ENCODE data around the gene TMEM54.
A peak's percentile ranks its signal among the peaks of the same experiment; 100 is the strongest.

TMEM54 gene

DNA sequence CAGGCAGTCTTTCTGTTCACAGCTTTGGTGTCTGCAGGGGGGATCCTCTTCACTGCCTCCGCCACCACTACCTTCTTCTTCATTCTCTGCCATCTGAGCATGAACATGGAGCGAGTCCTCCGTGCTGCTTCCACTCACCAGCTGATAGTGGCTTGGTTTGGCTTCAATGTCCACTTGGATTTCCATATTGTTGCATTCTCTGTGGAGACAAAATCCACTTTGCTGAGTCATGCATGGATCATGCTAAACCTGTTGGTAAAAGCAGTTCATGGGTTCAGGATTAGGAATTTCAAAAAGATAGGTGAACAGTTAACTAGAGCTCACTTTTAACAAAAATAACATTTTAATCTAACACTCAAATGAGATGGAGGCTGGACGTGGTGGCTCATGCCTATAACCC lies 35.9 kb upstream of the TMEM54 start:
- Histone ChIP-seq H3K27me3 (ENCODE audit: control insufficient read depth in 3 of 3, insufficient read depth in 3 of 3, low read depth in 1 of 3, low read length in 3 of 3) (no peaks in the 10 kb centered on the region), H2BK5ac (ENCODE audit: low read length) (no peak overlapping the region), H2BK12ac (ENCODE audit: low read length) (no peak overlapping the region), H3K14ac (ENCODE audit: low read length) (no peak overlapping the region), H3K4me1 (ENCODE audit: control insufficient read depth in 2 of 2, insufficient read depth in 1 of 2, low read depth in 1 of 2, low read length in 2 of 2) (peaks cover 0 to 4% of the 10 kb centered on the region in 2 donors), H3K9ac (ENCODE audit: low read depth, low read length, poor library complexity) (no peak overlapping the region), H3K18ac (ENCODE audit: low read length) (no peak overlapping the region), H2BK15ac (ENCODE audit: low read length) (no peak overlapping the region), H3K4ac (ENCODE audit: low read length) (no peak overlapping the region), H3K4me2 (ENCODE audit: insufficient read depth, low read length, poor library complexity, severe bottlenecking) (no peak overlapping the region), H4K91ac (ENCODE audit: low read depth, low read length, poor library complexity) (no peak overlapping the region), H2AK5ac (ENCODE audit: low read depth, low read length) (no peak overlapping the region), H2AFZ (ENCODE audit: low read length) (no peak overlapping the region), H3K23ac (ENCODE audit: low read depth, low read length, poor library complexity) (no peak overlapping the region), H2BK120ac (ENCODE audit: low read depth, low read length) (no peak overlapping the region), H4K8ac (ENCODE audit: low read depth, low read length) (no peak overlapping the region), H3K27ac (replicated peaks; ENCODE audit: low read length) (no peak overlapping the region), H3K4me3 (ENCODE audit: low read length in 2 of 2) (peak overlapping the region in 1 of 2 donors; percentile 38), H3K36me3 (replicated peaks in 1 of 2; ENCODE audit: control insufficient read depth in 2 of 2, insufficient read depth in 2 of 2, low read length in 2 of 2) (peaks cover 9 to 74% of the 10 kb centered on the region in 2 donors), H3K79me1 (ENCODE audit: low read depth, low read length) (no peaks in the 10 kb centered on the region), H3K9me3 (replicated peaks in 1 of 2; ENCODE audit: control insufficient read depth in 2 of 2, insufficient read depth in 1 of 2, low read depth in 1 of 2, low read length in 2 of 2) (no peaks in the 10 kb centered on the region)
- no CpG with 5 or more reads among the region's 4 CpGs for WGBS, 2 donors (ENCODE audit: extremely low coverage in 2 of 2, insufficient read length in 2 of 2, insufficient replicate concordance in 1 of 2)
- no peak for DNase-seq (ENCODE audit: low spot score)

DNA sequence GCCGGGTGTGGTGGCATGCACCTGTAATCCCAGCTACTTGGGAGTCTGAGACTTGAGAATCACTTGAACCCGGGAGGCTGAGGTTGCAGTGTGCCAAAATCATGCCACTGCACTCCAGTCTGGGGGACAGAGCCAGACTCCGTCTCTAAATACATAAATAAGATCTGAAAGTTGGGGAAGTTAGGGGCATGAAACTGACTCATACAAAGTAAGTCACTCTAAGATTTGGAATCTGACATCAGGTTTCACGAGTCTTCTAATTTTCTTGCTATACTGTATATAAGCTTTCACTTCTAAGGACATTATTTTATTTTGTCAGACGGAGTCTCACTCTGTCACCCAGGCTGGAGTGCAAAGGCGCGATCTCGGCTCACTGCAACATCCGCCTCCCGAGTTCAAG lies 33.3 kb upstream of the TMEM54 start:
- WGBS, 2 donors (ENCODE audit: extremely low coverage in 2 of 2, insufficient read length in 2 of 2, insufficient replicate concordance in 1 of 2) = no CpG with 5 or more reads among the region's 10 CpGs
- no peaks in the 10 kb centered on the region for H3K27me3 ChIP-seq (ENCODE audit: control insufficient read depth in 3 of 3, insufficient read depth in 3 of 3, low read depth in 1 of 3, low read length in 3 of 3)
- H3K9ac ChIP-seq (ENCODE audit: low read depth, low read length, poor library complexity) = no peak overlapping the region
- no peak overlapping the region for H3K27ac ChIP-seq (replicated peaks; ENCODE audit: low read length)
- no peak overlapping the region for H3K4me3 ChIP-seq (ENCODE audit: low read length in 2 of 2)
- no peak overlapping the region for H3K23ac ChIP-seq (ENCODE audit: low read depth, low read length, poor library complexity)
- H3K18ac ChIP-seq (ENCODE audit: low read length) = no peak overlapping the region
- DNase-seq (ENCODE audit: low spot score) = no peak
- H3K79me1 ChIP-seq (ENCODE audit: low read depth, low read length) = no peaks in the 10 kb centered on the region
- no peak overlapping the region for H4K8ac ChIP-seq (ENCODE audit: low read depth, low read length)
- no peak overlapping the region for H2AK5ac ChIP-seq (ENCODE audit: low read depth, low read length)
- H4K91ac ChIP-seq (ENCODE audit: low read depth, low read length, poor library complexity) = no peak overlapping the region
- H3K4ac ChIP-seq (ENCODE audit: low read length) = no peak overlapping the region
- no peaks in the 10 kb centered on the region for H3K9me3 ChIP-seq (replicated peaks in 1 of 2; ENCODE audit: control insufficient read depth in 2 of 2, insufficient read depth in 1 of 2, low read depth in 1 of 2, low read length in 2 of 2)
- no peak overlapping the region for H3K4me2 ChIP-seq (ENCODE audit: insufficient read depth, low read length, poor library complexity, severe bottlenecking)
- H2BK15ac ChIP-seq (ENCODE audit: low read length) = no peak overlapping the region
- no peak overlapping the region for H2BK120ac ChIP-seq (ENCODE audit: low read depth, low read length)
- H3K4me1 ChIP-seq (ENCODE audit: control insufficient read depth in 2 of 2, insufficient read depth in 1 of 2, low read depth in 1 of 2, low read length in 2 of 2) = peaks cover 0 to 4% of the 10 kb centered on the region in 2 donors
- H2AFZ ChIP-seq (ENCODE audit: low read length) = no peak overlapping the region
- peaks cover 8 to 49% of the 10 kb centered on the region in 2 donors for H3K36me3 ChIP-seq (replicated peaks in 1 of 2; ENCODE audit: control insufficient read depth in 2 of 2, insufficient read depth in 2 of 2, low read length in 2 of 2)
- H2BK5ac ChIP-seq (ENCODE audit: low read length) = no peak overlapping the region
- no peak overlapping the region for H3K14ac ChIP-seq (ENCODE audit: low read length)
- H2BK12ac ChIP-seq (ENCODE audit: low read length) = no peak overlapping the region

DNA sequence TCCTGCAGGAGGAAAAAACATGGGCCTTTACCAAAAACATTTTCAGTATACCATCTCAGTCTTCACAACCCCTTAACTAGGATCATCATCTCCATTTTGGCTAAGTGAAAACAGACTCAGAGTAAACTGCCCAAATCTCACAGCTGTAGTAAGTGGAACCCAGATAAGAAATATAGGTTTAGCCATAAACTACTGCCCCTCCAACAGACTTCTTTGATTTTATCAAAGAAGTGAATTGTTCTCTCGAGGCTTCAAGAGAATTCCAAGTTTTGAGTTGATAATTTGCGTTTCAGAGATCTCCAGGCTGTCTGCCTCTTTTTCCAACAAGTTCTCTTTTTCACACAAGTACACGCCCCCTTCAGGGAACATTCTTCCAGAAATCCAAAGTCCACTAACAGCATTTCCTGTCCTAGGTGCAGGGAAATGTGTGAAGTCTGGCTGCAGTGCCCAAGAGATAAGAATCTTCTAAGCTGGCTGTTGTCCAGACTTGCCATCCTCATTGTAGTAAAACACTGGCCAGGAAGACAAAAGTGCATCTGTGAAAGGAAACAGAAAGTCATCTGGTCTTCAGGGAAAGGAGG lies 32.6 kb upstream of the TMEM54 start:
- no peaks in the 10 kb centered on the region for H3K79me1 ChIP-seq (ENCODE audit: low read depth, low read length)
- H3K18ac ChIP-seq (ENCODE audit: low read length) = no peak overlapping the region
- no peak overlapping the region for H4K91ac ChIP-seq (ENCODE audit: low read depth, low read length, poor library complexity)
- H2BK120ac ChIP-seq (ENCODE audit: low read depth, low read length) = no peak overlapping the region
- no peak overlapping the region for H2BK15ac ChIP-seq (ENCODE audit: low read length)
- H3K27ac ChIP-seq (replicated peaks; ENCODE audit: low read length) = peak overlapping the region; percentile 14
- no CpG with 5 or more reads among the region's 3 CpGs for WGBS, 2 donors (ENCODE audit: extremely low coverage in 2 of 2, insufficient read length in 2 of 2, insufficient replicate concordance in 1 of 2)
- H3K4me2 ChIP-seq (ENCODE audit: insufficient read depth, low read length, poor library complexity, severe bottlenecking) = no peak overlapping the region
- DNase-seq (ENCODE audit: low spot score) = no peak
- H2BK12ac ChIP-seq (ENCODE audit: low read length) = no peak overlapping the region
- no peak overlapping the region for H2BK5ac ChIP-seq (ENCODE audit: low read length)
- no peak overlapping the region for H3K4ac ChIP-seq (ENCODE audit: low read length)
- no peaks in the 10 kb centered on the region for H3K9me3 ChIP-seq (replicated peaks in 1 of 2; ENCODE audit: control insufficient read depth in 2 of 2, insufficient read depth in 1 of 2, low read depth in 1 of 2, low read length in 2 of 2)
- H3K27me3 ChIP-seq (ENCODE audit: control insufficient read depth in 3 of 3, insufficient read depth in 3 of 3, low read depth in 1 of 3, low read length in 3 of 3) = no peaks in the 10 kb centered on the region
- H3K4me1 ChIP-seq (ENCODE audit: control insufficient read depth in 2 of 2, insufficient read depth in 1 of 2, low read depth in 1 of 2, low read length in 2 of 2) = peaks cover 0 to 4% of the 10 kb centered on the region in 2 donors
- H2AFZ ChIP-seq (ENCODE audit: low read length) = no peak overlapping the region
- no peak overlapping the region for H3K9ac ChIP-seq (ENCODE audit: low read depth, low read length, poor library complexity)
- no peak overlapping the region for H4K8ac ChIP-seq (ENCODE audit: low read depth, low read length)
- H3K23ac ChIP-seq (ENCODE audit: low read depth, low read length, poor library complexity) = no peak overlapping the region
- peaks cover 8 to 42% of the 10 kb centered on the region in 2 donors for H3K36me3 ChIP-seq (replicated peaks in 1 of 2; ENCODE audit: control insufficient read depth in 2 of 2, insufficient read depth in 2 of 2, low read length in 2 of 2)
- H3K14ac ChIP-seq (ENCODE audit: low read length) = no peak overlapping the region
- no peak overlapping the region for H3K4me3 ChIP-seq (ENCODE audit: low read length in 2 of 2)
- H2AK5ac ChIP-seq (ENCODE audit: low read depth, low read length) = no peak overlapping the region

- peaks cover 2 to 22% of the 10 kb centered on the region in 2 donors for H3K36me3 ChIP-seq (replicated peaks in 1 of 2; ENCODE audit: control insufficient read depth in 2 of 2, insufficient read depth in 2 of 2, low read length in 2 of 2)
- H2BK12ac ChIP-seq (ENCODE audit: low read length) = no peak overlapping the region
- H3K9ac ChIP-seq (ENCODE audit: low read depth, low read length, poor library complexity) = no peak overlapping the region
- H3K14ac ChIP-seq (ENCODE audit: low read length) = no peak overlapping the region
- H2AK5ac ChIP-seq (ENCODE audit: low read depth, low read length) = no peak overlapping the region
- no peak overlapping the region for H3K4me3 ChIP-seq (ENCODE audit: low read length in 2 of 2)
- no peak overlapping the region for H2BK15ac ChIP-seq (ENCODE audit: low read length)
- no peak overlapping the region for H3K18ac ChIP-seq (ENCODE audit: low read length)
- WGBS, 2 donors (ENCODE audit: extremely low coverage in 2 of 2, insufficient read length in 2 of 2, insufficient replicate concordance in 1 of 2) = no CpG with 5 or more reads among the region's 1 CpG
- no peak overlapping the region for H3K27ac ChIP-seq (replicated peaks; ENCODE audit: low read length)
- no peak overlapping the region for H2BK5ac ChIP-seq (ENCODE audit: low read length)
- no peak for DNase-seq (ENCODE audit: low spot score)
- no peaks in the 10 kb centered on the region for H3K79me1 ChIP-seq (ENCODE audit: low read depth, low read length)
- no peaks in the 10 kb centered on the region for H3K9me3 ChIP-seq (replicated peaks in 1 of 2; ENCODE audit: control insufficient read depth in 2 of 2, insufficient read depth in 1 of 2, low read depth in 1 of 2, low read length in 2 of 2)
- no peak overlapping the region for H2AFZ ChIP-seq (ENCODE audit: low read length)
- no peak overlapping the region for H3K4me2 ChIP-seq (ENCODE audit: insufficient read depth, low read length, poor library complexity, severe bottlenecking)
- H3K27me3 ChIP-seq (ENCODE audit: control insufficient read depth in 3 of 3, insufficient read depth in 3 of 3, low read depth in 1 of 3, low read length in 3 of 3) = peaks cover 0 to 6% (median 0%) of the 10 kb centered on the region in 3 experiments
- no peak overlapping the region for H4K91ac ChIP-seq (ENCODE audit: low read depth, low read length, poor library complexity)
- H4K8ac ChIP-seq (ENCODE audit: low read depth, low read length) = no peak overlapping the region
- no peak overlapping the region for H3K23ac ChIP-seq (ENCODE audit: low read depth, low read length, poor library complexity)
- H2BK120ac ChIP-seq (ENCODE audit: low read depth, low read length) = no peak overlapping the region
- no peak overlapping the region for H3K4ac ChIP-seq (ENCODE audit: low read length)
- peaks cover 0 to 4% of the 10 kb centered on the region in 2 donors for H3K4me1 ChIP-seq (ENCODE audit: control insufficient read depth in 2 of 2, insufficient read depth in 1 of 2, low read depth in 1 of 2, low read length in 2 of 2)
Observed at GRCh38 chr1:32931760-32932159, 30.6 kb upstream of the TMEM54 start.
